ENCODE measurements around the gene FGF9.

Gene FGF9

GRCh38 chr13:21673789-21674489 lies 3.1 kb downstream of the FGF9 start:
- in situ Hi-C loops (cut with MboI; ENCODE audit: low sequenced_read_pairs, unreplicated experiment): no loop called here
- DNase-seq (ENCODE audit: low spot score): peak; percentile 76
- TF ChIP-seq, protein P1, sequence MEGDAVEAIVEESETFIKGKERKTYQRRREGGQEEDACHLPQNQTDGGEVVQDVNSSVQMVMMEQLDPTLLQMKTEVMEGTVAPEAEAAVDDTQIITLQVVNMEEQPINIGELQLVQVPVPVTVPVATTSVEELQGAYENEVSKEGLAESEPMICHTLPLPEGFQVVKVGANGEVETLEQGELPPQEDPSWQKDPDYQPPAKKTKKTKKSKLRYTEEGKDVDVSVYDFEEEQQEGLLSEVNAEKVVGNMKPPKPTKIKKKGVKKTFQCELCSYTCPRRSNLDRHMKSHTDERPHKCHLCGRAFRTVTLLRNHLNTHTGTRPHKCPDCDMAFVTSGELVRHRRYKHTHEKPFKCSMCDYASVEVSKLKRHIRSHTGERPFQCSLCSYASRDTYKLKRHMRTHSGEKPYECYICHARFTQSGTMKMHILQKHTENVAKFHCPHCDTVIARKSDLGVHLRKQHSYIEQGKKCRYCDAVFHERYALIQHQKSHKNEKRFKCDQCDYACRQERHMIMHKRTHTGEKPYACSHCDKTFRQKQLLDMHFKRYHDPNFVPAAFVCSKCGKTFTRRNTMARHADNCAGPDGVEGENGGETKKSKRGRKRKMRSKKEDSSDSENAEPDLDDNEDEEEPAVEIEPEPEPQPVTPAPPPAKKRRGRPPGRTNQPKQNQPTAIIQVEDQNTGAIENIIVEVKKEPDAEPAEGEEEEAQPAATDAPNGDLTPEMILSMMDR (IDR thresholded peaks at IDR 0.05; ENCODE audit: borderline replicate concordance, control extremely low read depth, extremely low read depth, insufficient read depth, missing control alignments): no peak

GRCh38 chr13:21674490-21675009 lies 3.7 kb downstream of the FGF9 start:
- in situ Hi-C loops (cut with MboI; ENCODE audit: low sequenced_read_pairs, unreplicated experiment): no loop called here
- peak; percentile 51 for DNase-seq (ENCODE audit: low spot score)
- TF ChIP-seq, protein P1 (IDR thresholded peaks at IDR 0.05; ENCODE audit: borderline replicate concordance, control extremely low read depth, extremely low read depth, insufficient read depth, missing control alignments): no peak

DNA sequence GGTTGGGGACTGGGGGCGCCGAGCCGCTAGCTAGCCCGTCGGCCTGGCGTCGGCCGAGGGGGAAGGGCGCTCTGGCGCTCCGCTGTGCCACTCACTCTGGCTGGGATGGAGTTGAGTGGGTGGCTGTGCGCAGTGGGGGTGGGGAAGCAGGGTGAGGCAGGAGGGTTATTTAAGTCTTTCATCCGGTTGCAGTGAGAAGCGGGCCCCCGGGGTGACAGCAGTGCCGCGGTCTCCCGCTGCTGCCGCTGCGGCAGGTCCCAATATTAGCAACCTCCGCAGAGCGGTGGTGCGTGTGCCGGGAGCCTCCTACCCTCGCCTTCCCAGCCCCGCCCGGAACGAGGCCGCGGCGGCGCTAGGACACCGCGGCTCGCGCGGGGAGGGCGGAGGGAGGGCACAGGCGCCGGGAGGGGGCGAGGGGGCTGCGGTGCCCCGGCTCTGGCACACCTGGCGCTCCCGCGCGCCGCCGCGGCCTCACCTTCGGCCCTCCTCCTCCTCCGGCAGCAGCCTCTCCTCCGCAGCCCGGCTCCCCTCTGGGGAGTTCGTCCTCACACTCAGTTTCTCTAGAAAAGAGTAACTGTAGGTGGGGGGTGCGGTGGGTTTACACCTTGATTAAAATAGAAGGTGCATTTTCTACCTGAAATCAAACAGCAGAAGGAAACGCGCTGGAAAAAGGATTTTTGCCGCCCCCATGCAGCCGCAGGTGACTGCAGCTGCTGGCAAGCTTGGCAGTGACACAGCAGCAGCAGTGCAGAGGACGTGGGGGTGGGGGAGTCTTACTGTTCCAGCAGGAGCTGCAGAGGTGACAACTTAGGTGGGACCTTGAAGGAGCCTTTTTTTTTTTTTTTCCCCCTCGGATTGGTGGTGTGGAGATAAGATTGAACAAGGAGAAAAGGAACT lies 4.5 kb downstream of the FGF9 start:
- TF ChIP-seq, protein P1 (IDR thresholded peaks at IDR 0.05; ENCODE audit: borderline replicate concordance, control extremely low read depth, extremely low read depth, insufficient read depth, missing control alignments): no peak
- in situ Hi-C loops (cut with MboI; ENCODE audit: low sequenced_read_pairs, unreplicated experiment): no loop called here
- peak; percentile 43 for DNase-seq (ENCODE audit: low spot score)

- in situ Hi-C loops (cut with MboI; ENCODE audit: low sequenced_read_pairs, unreplicated experiment): no loop called here
- no peak for DNase-seq (ENCODE audit: low spot score)
- TF ChIP-seq, protein P1 (IDR thresholded peaks at IDR 0.05; ENCODE audit: borderline replicate concordance, control extremely low read depth, extremely low read depth, insufficient read depth, missing control alignments): no peak
These were observed 5.7 kb downstream of the FGF9 start for GRCh38 chr13:21676611-21677021.

DNA sequence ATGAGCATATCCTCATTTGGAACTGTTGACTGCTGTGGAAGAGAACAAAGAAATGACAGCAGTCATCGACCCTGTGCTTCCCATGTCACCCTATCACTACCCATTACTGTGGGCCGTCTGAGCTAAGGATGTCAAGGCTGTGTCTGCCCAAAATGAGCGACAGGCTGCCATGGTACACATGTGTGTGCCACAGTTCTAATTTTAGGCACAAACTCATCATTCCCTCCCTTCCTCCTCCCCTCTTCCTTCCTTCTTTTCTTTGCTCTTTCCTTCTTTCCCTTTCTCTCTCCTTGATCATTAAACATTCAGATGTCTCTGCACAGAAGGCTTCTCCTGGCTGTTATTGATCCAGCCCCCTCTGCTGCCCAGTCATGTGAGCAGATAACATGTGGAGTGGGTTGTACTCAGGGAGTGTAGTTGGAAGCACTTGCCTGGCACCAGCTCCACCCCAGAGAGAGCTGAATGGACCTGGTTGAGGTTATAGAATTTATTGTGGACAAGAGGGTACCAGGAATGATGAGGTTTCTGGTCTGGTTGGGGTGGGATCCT lies 6.3 kb downstream of the FGF9 start:
- DNase-seq (ENCODE audit: low spot score): no peak
- in situ Hi-C loops (cut with MboI; ENCODE audit: low sequenced_read_pairs, unreplicated experiment): no loop called here
- TF ChIP-seq, protein P1 (IDR thresholded peaks at IDR 0.05; ENCODE audit: borderline replicate concordance, control extremely low read depth, extremely low read depth, insufficient read depth, missing control alignments): no peak

- no peak for DNase-seq (ENCODE audit: low spot score)
- TF ChIP-seq, protein P1 (IDR thresholded peaks at IDR 0.05; ENCODE audit: borderline replicate concordance, control extremely low read depth, extremely low read depth, insufficient read depth, missing control alignments): no peak
- in situ Hi-C loops (cut with MboI; ENCODE audit: low sequenced_read_pairs, unreplicated experiment): no loop called here
These were observed 12.3 kb downstream of the FGF9 start for GRCh38 chr13:21683034-21683733.
